Activated naive CD4-positive, alpha-beta T cell treated with anti-CD3 and anti-CD28 coated beads, Interleukin-2, amount 50 U/mL, for 72 hours (primary cell): ENCODE data around the gene SEPTIN8. TPM values are rescaled to one million over a fixed set of nuclear protein-coding genes. Genes with fewer than 3 reads are reported as not detected.
A peak's percentile ranks its signal among the peaks of the same experiment; 100 is the strongest.
"Not testable (repeated sequence)": the region's sequence is repeated elsewhere in the genome, so short reads cannot be mapped to it uniquely, and the experiment has no call there.

Experiments used
- ATAC-seq, 2 donors: fragments of 150-1000 bp; cut with Tn5 transposase; 2 replicates each; pipeline ENCODE4 v1.10.0; 2021; ENCODE audit warnings: mild to moderate bottlenecking in 2 of 2, moderate library complexity in 2 of 2
- DNase-seq, 2 donors: peaks; one replicate each; pipeline ENCODE4 v3.0.0; 2021 to 2022; ENCODE audit warnings: low spot score in 2 of 2
- H3K27ac Mint-ChIP-seq, 2 donors: one replicate each; pipeline ENCODE4 v1.8.0; 2022; ENCODE audit warnings: mild to moderate bottlenecking in 2 of 2, mixed read lengths in 2 of 2
- H3K36me3 Mint-ChIP-seq, 2 donors: one replicate each; pipeline ENCODE4 v1.8.0; 2022; ENCODE audit warnings: mixed read lengths in 2 of 2
- H3K9me3 Mint-ChIP-seq, 2 donors: one replicate each; pipeline ENCODE4 v1.8.0; 2022; ENCODE audit warnings: mixed read lengths in 2 of 2
- total RNA-seq, 2 donors: library from RNA; stranded (reverse); gene quantifications; one replicate each; pipeline ENCODE4 v1.2.3, GENCODE V29; 2022

The SEPTIN8 gene
- total RNA-seq, 2 donors from 2014 or later, result 9.4 to 15.5 TPM

GRCh38 chr5:132814503-132815294, 37.7 kb upstream of the SEPTIN8 start:
- H3K36me3 Mint-ChIP-seq, result peaks cover 5% of the 10 kb centered on the region in 2 donors
- DNase-seq (no peak), ATAC-seq (no peak)
- no peaks in the 10 kb centered on the region for H3K9me3 Mint-ChIP-seq
- H3K27ac Mint-ChIP-seq, result no peak overlapping the region

DNA sequence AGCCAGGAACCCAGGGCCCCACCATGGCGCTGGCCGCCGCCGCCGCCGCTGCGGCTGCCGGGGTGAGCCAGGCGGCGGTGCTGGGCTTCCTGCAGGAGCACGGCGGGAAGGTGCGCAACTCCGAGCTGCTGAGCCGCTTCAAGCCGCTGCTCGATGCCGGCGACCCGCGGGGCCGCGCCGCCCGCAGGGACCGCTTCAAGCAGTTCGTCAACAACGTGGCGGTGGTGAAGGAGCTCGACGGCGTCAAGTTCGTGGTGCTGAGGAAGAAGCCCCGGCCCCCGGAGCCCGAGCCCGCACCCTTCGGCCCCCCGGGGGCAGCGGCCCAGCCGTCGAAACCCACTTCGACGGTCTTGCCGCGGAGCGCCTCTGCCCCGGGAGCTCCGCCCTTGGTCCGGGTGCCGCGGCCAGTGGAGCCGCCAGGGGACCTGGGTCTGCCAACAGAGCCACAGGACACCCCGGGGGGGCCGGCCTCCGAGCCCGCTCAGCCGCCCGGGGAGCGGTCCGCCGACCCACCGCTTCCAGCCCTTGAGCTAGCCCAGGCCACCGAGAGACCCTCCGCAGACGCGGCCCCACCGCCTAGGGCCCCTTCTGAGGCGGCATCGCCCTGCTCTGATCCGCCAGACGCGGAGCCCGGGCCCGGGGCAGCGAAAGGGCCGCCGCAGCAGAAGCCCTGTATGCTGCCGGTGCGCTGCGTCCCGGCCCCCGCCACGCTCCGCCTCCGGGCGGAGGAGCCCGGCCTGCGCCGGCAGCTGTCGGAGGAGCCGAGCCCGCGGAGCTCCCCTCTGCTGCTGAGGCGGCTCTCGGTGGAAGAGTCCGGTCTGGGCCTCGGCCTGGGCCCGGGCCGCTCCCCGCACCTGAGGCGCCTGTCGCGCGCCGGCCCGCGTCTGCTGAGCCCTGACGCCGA, 36.8 kb upstream of the SEPTIN8 start:
- DNase-seq, result no peak
- Mint-ChIP-seq H3K9me3 (no peaks in the 10 kb centered on the region), H3K27ac (no peak overlapping the region), H3K36me3 (peaks cover 5% of the 10 kb centered on the region in 2 donors)
- peak; percentile 56 to 67 for ATAC-seq

DNA sequence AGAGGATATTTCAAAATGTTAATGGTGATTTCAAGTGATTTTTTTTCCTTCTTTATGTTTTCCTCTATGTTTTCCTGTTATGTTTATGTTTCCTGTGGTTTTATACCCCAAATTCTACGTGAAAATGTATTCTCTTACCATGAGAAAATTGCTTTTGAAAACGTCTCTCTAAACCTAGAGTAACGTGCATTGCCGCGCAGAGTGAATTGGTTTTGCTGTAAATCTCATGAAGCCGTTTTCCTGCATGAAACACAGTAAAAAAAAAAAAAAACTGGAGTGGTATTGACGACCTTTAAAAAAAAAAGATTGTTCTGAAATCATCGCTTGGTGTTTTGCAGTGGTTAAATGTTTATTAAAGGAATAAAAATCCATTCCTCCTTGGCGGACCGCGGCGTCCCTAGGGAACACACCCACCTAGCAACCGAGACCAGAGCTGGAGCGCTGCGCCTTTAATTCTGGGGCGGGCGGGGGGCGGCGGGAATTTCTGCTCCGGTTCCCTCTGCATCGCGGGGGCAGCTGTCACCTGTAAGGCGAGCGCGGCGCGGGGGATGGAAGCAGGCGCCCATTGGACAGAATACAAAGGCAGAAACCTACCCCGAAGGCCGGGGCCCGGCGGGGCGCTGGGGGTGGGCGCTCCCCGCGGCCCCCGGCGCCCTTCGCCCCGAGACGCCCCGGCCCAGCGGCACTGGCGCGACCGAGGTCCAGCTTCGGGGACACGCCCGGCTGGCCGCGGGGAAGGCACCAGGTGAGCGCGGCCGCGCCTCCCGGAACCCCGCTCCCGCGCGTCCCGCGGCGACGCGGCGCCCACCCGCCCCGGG, 36.0 kb upstream of the SEPTIN8 start, which contains the start of gene SOWAHA:
Gene SOWAHA, plus strand, starts transcription at position 522 of the 818 bp plus-strand sequence. CDS start 320 bp downstream, outside the sequence.
- Mint-ChIP-seq H3K27ac (no peak within 1 kb of the TSS), H3K9me3 (no peaks in the 10 kb centered on the region), H3K36me3 (peaks cover 5% of the 10 kb centered on the region in 2 donors)
- DNase-seq (no peak), ATAC-seq (peak; percentile 14 to 45)

GRCh38 chr5:132812123-132812765, 35.2 kb upstream of the SEPTIN8 start:
- H3K27ac Mint-ChIP-seq, result no peak overlapping the region
- peaks cover 5% of the 10 kb centered on the region in 2 donors for H3K36me3 Mint-ChIP-seq
- no peak for ATAC-seq
- no peaks in the 10 kb centered on the region for H3K9me3 Mint-ChIP-seq
- DNase-seq, result no peak

GRCh38 chr5:132810605-132811004, 33.6 kb upstream of the SEPTIN8 start:
- Mint-ChIP-seq H3K36me3 (peaks cover 5% of the 10 kb centered on the region in 2 donors), H3K9me3 (no peaks in the 10 kb centered on the region), H3K27ac (no peak overlapping the region)
- ATAC-seq (no peak), DNase-seq (no peak)

GRCh38 chr5:132808866-132809265, 31.8 kb upstream of the SEPTIN8 start:
- ATAC-seq (no peak), DNase-seq (no peak)
- Mint-ChIP-seq H3K36me3 (no peaks in the 10 kb centered on the region), H3K27ac (no peak overlapping the region), H3K9me3 (no peaks in the 10 kb centered on the region)

GRCh38 chr5:132808448-132808847, 31.4 kb upstream of the SEPTIN8 start:
- Mint-ChIP-seq H3K36me3 (no peaks in the 10 kb centered on the region), H3K9me3 (no peaks in the 10 kb centered on the region), H3K27ac (no peak overlapping the region)
- no peak for DNase-seq
- no peak for ATAC-seq

GRCh38 chr5:132807163-132807838, 30.3 kb upstream of the SEPTIN8 start:
- ATAC-seq (no peak), DNase-seq (no peak)
- Mint-ChIP-seq H3K27ac (no peak overlapping the region), H3K9me3 (no peaks in the 10 kb centered on the region), H3K36me3 (no peaks in the 10 kb centered on the region)

DNA sequence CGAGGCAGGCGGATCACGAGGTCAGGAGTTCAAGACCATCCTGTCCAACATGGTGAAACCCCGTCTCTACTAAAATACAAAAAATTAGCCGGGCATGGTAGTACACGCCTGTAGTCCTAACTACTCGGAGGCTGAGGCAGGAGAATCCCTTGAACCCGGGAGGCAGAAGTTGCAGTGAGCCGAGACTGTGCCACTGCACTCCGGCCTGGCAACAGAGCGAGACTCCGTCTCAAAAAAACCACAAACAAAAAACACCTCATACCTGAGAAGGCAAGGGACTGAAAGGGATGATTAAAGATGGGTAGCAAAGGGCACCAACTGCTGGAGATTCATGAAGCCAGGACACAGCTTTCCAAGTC, 29.7 kb upstream of the SEPTIN8 start:
- not testable (repeated sequence) for H3K9me3 Mint-ChIP-seq, H3K36me3 Mint-ChIP-seq, DNase-seq

GRCh38 chr5:132805872-132806271, 28.8 kb upstream of the SEPTIN8 start:
- ATAC-seq, DNase-seq, H3K27ac Mint-ChIP-seq, H3K9me3 Mint-ChIP-seq, H3K36me3 Mint-ChIP-seq: not testable (repeated sequence)

More for the DNA sequence above, 29.7 kb upstream of the SEPTIN8 start:
- not testable (repeated sequence) for H3K27ac Mint-ChIP-seq, ATAC-seq

DNA sequence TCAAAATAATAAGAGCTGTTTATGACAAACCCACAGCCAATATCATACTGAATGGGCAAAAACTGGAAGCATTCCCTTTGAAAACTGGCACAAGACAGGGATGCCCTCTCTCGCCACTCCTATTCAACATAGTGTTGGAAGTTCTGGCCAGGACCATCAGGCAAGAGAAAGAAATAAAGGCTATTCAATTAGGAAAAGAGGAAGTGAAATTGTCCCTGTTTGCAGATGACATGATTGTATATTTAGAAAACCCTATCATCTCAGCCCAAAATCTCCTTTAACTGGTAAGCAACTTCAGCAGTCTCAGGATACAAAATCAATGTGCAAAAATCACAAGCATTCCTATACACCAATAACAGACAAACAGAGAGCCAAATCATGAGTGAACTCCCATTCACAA, 27.2 kb upstream of the SEPTIN8 start:
- H3K27ac Mint-ChIP-seq, H3K9me3 Mint-ChIP-seq, ATAC-seq, H3K36me3 Mint-ChIP-seq, DNase-seq: not testable (repeated sequence)

- not testable (repeated sequence) for DNase-seq, H3K9me3 Mint-ChIP-seq, ATAC-seq, H3K27ac Mint-ChIP-seq, H3K36me3 Mint-ChIP-seq
These were observed 25.6 kb upstream of the SEPTIN8 start for GRCh38 chr5:132802685-132803066.

- H3K36me3 Mint-ChIP-seq, result no peaks in the 10 kb centered on the region
- no peaks in the 10 kb centered on the region for H3K9me3 Mint-ChIP-seq
- no peak overlapping the region for H3K27ac Mint-ChIP-seq
- ATAC-seq, result no peak
- DNase-seq, result no peak
These were observed 25.1 kb upstream of the SEPTIN8 start for GRCh38 chr5:132802044-132802684.

DNA sequence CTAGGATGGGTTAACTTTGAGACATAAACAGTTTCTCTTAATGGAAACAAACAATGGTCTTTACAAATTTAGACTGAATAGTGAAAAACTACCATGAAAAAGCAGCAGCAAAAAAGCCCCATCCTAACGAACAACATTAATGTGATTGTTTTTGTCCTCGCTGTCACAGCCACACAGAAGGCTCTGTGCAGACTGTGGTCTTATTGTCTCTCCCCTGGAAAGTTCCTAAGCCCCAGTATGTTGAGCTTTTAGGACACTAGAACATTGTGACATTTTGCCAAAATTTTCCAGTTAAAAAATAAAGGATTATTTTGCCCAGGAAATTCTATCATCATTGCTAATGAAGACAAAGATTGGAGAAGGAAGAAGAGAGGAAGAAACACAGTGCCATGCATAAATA, 23.5 kb upstream of the SEPTIN8 start:
- H3K9me3 Mint-ChIP-seq, result no peaks in the 10 kb centered on the region
- no peaks in the 10 kb centered on the region for H3K36me3 Mint-ChIP-seq
- DNase-seq (no peak), ATAC-seq (no peak)
- H3K27ac Mint-ChIP-seq, result no peak overlapping the region

GRCh38 chr5:132799392-132799791, 22.4 kb upstream of the SEPTIN8 start:
- no peaks in the 10 kb centered on the region for H3K36me3 Mint-ChIP-seq
- no peaks in the 10 kb centered on the region for H3K9me3 Mint-ChIP-seq
- no peak overlapping the region for H3K27ac Mint-ChIP-seq
- DNase-seq (no peak), ATAC-seq (no peak)
